ENCODE measurements around the gene NRIP1.

The NRIP1 gene

DNA sequence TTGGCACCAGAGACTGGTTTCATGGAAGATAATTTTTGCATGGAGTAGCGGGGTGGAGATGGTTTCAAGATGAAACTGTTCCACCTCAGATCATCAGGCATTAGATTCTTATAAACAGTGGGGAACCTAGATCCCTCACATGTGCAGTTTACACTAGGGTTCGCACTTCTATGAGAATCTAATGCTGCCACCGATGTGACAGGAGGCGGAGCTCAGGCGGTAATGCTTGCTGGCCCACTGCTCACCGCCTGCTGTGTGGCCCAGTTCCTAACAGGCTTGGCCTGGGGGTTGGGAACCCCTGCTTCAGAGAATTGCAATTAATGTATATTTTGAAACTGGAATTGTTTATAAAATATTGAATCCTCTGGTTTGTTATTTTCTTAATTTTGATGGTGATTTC lies 92.1 kb downstream of the NRIP1 start:
- Histone ChIP-seq H3K79me1 (replicated peaks; ENCODE audit: low read length, poor library complexity, severe bottlenecking) (peaks cover 11% of the 10 kb centered on the region), H2BK120ac (ENCODE audit: low read depth, low read length) (no peak overlapping the region)
- 97% methylated on average over 6 of the region's 6 CpGs for WGBS

DNA sequence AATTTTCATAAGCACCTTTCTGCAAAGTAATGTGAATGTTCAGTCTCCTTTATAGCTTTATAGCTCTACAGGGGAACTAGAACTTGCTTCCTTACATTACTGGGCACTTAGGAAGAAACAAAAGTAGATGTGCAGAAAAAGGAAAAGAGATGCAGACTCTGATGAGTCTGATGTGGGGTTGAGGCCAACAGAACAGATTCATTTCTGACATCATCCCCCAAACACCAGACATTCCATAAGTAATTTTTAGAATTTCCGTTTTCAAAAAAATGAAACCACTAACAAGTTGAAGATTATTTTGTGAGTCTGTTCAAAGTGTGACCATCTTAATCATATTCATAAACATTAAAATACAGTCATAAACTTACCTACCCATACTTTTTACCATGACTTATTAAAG lies 96.0 kb downstream of the NRIP1 start:
- WGBS = no CpG with 5 or more reads among the region's 1 CpG
- Histone ChIP-seq H3K23ac (ENCODE audit: low read length in 2 of 2) (no peak overlapping the region), H3K14ac (ENCODE audit: low read length in 2 of 2) (no peak overlapping the region), H2AFZ (ENCODE audit: low read depth, low read length) (no peak overlapping the region), H3K79me1 (replicated peaks; ENCODE audit: low read length, poor library complexity, severe bottlenecking) (peaks cover 28% of the 10 kb centered on the region), H4K8ac (ENCODE audit: low read length) (no peak overlapping the region), H3K18ac (ENCODE audit: low read depth in 1 of 2, low read length in 2 of 2) (no peak overlapping the region), H3K4me1 (ENCODE audit: control insufficient read depth, insufficient read depth, low read depth, low read length) (no peaks in the 10 kb centered on the region), H3K4me3 (ENCODE audit: insufficient read depth in 1 of 2, low read depth in 1 of 2, low read length in 2 of 2) (no peak overlapping the region), H3K9ac (ENCODE audit: low read length) (no peak overlapping the region), H4K91ac (ENCODE audit: low read length) (no peak overlapping the region), H3K4me2 (ENCODE audit: low read length, poor library complexity, severe bottlenecking) (no peak overlapping the region), H2BK5ac (ENCODE audit: low read depth, low read length, poor library complexity, severe bottlenecking) (no peak overlapping the region), H2AK5ac (ENCODE audit: low read length, severe bottlenecking) (no peak overlapping the region), H3K9me3 (ENCODE audit: control insufficient read depth, low read length) (no peaks in the 10 kb centered on the region), H2BK12ac (ENCODE audit: low read length in 2 of 2) (no peak overlapping the region), H3K27me3 (ENCODE audit: control insufficient read depth in 1 of 2, insufficient read depth in 1 of 2, low read length in 2 of 2) (no peaks in the 10 kb centered on the region), H3K4ac (ENCODE audit: low read depth in 1 of 2, low read length in 2 of 2) (no peak overlapping the region), H2BK15ac (ENCODE audit: low read depth, poor library complexity, severe bottlenecking) (no peak overlapping the region), H3K27ac (ENCODE audit: low read length, poor library complexity, severe bottlenecking) (no peak overlapping the region), H2BK120ac (ENCODE audit: low read depth, low read length) (no peak overlapping the region), H3K36me3 (ENCODE audit: control insufficient read depth in 1 of 2, insufficient read depth in 2 of 2, low read depth in 1 of 2, low read length in 2 of 2) (peaks cover 7 to 44% of the 10 kb centered on the region in 2 experiments)
- DNase-seq = no peak

More for the DNA sequence above, 92.1 kb downstream of the NRIP1 start:
- Histone ChIP-seq H3K9me3 (ENCODE audit: control insufficient read depth, low read length) (no peaks in the 10 kb centered on the region), H3K14ac (ENCODE audit: low read length in 2 of 2) (no peak overlapping the region), H3K27ac (ENCODE audit: low read length, poor library complexity, severe bottlenecking) (no peak overlapping the region), H4K8ac (ENCODE audit: low read length) (no peak overlapping the region), H3K4ac (ENCODE audit: low read depth in 1 of 2, low read length in 2 of 2) (no peak overlapping the region), H3K4me2 (ENCODE audit: low read length, poor library complexity, severe bottlenecking) (no peak overlapping the region), H2BK5ac (ENCODE audit: low read depth, low read length, poor library complexity, severe bottlenecking) (no peak overlapping the region), H3K4me1 (ENCODE audit: control insufficient read depth, insufficient read depth, low read depth, low read length) (no peaks in the 10 kb centered on the region), H2AK5ac (ENCODE audit: low read length, severe bottlenecking) (no peak overlapping the region), H2BK12ac (ENCODE audit: low read length in 2 of 2) (no peak overlapping the region), H3K36me3 (ENCODE audit: control insufficient read depth in 1 of 2, insufficient read depth in 2 of 2, low read depth in 1 of 2, low read length in 2 of 2) (peaks cover 5 to 21% of the 10 kb centered on the region in 2 experiments), H3K4me3 (ENCODE audit: insufficient read depth in 1 of 2, low read depth in 1 of 2, low read length in 2 of 2) (no peak overlapping the region), H2AFZ (ENCODE audit: low read depth, low read length) (no peak overlapping the region), H4K91ac (ENCODE audit: low read length) (no peak overlapping the region), H2BK15ac (ENCODE audit: low read depth, poor library complexity, severe bottlenecking) (no peak overlapping the region), H3K23ac (ENCODE audit: low read length in 2 of 2) (no peak overlapping the region), H3K18ac (ENCODE audit: low read depth in 1 of 2, low read length in 2 of 2) (no peak overlapping the region), H3K27me3 (ENCODE audit: control insufficient read depth in 1 of 2, insufficient read depth in 1 of 2, low read length in 2 of 2) (no peaks in the 10 kb centered on the region), H3K9ac (ENCODE audit: low read length) (no peak overlapping the region)
- no peak for DNase-seq

DNA sequence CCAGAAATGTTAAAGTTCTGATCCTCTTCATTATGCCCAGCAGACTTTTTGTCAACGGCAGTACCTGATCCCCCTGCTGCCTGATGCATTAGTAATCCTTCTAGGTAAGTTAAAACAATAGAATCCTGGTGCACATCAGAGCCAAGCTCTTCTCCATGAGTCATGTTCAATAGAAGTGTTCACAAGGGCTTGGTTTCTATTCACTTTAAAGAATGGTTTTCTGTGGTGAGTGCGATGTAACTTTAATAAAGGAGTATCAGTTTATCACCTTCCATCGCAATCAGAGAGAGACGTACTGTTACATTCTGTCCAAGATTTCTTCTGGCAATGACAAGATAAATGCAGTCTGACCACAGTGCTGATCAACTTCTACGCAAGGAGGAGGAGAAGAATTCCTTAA lies 96.8 kb downstream of the NRIP1 start:
- Histone ChIP-seq H4K8ac (ENCODE audit: low read length) (no peak overlapping the region), H3K79me1 (replicated peaks; ENCODE audit: low read length, poor library complexity, severe bottlenecking) (peaks cover 28% of the 10 kb centered on the region), H3K27ac (ENCODE audit: low read length, poor library complexity, severe bottlenecking) (no peak overlapping the region)

GRCh38 chr21:14964621-14965020 lies 100.2 kb downstream of the NRIP1 start:
- no peak overlapping the region for H4K91ac ChIP-seq (ENCODE audit: low read length)
- H2AK5ac ChIP-seq (ENCODE audit: low read length, severe bottlenecking) = no peak overlapping the region
- no peak overlapping the region for H3K23ac ChIP-seq (ENCODE audit: low read length in 2 of 2)
- H3K27me3 ChIP-seq (ENCODE audit: control insufficient read depth in 1 of 2, insufficient read depth in 1 of 2, low read length in 2 of 2) = no peaks in the 10 kb centered on the region
- peaks cover 25% of the 10 kb centered on the region for H3K79me1 ChIP-seq (replicated peaks; ENCODE audit: low read length, poor library complexity, severe bottlenecking)
- WGBS = 100% methylated on average over 6 of the region's 6 CpGs
- H3K36me3 ChIP-seq (ENCODE audit: control insufficient read depth in 1 of 2, insufficient read depth in 2 of 2, low read depth in 1 of 2, low read length in 2 of 2) = peaks cover 7 to 56% of the 10 kb centered on the region in 2 experiments
- no peak overlapping the region for H4K8ac ChIP-seq (ENCODE audit: low read length)
- no peak overlapping the region for H3K4me2 ChIP-seq (ENCODE audit: low read length, poor library complexity, severe bottlenecking)
- no peaks in the 10 kb centered on the region for H3K9me3 ChIP-seq (ENCODE audit: control insufficient read depth, low read length)
- no peak overlapping the region for H3K4ac ChIP-seq (ENCODE audit: low read depth in 1 of 2, low read length in 2 of 2)
- H2AFZ ChIP-seq (ENCODE audit: low read depth, low read length) = no peak overlapping the region
- no peak overlapping the region for H2BK5ac ChIP-seq (ENCODE audit: low read depth, low read length, poor library complexity, severe bottlenecking)
- no peak overlapping the region for H2BK12ac ChIP-seq (ENCODE audit: low read length in 2 of 2)
- H3K27ac ChIP-seq (ENCODE audit: low read length, poor library complexity, severe bottlenecking) = no peak overlapping the region
- no peak overlapping the region for H2BK120ac ChIP-seq (ENCODE audit: low read depth, low read length)
- no peak overlapping the region for H3K14ac ChIP-seq (ENCODE audit: low read length in 2 of 2)
- no peak overlapping the region for H3K18ac ChIP-seq (ENCODE audit: low read depth in 1 of 2, low read length in 2 of 2)
- DNase-seq = no peak
- no peak overlapping the region for H3K9ac ChIP-seq (ENCODE audit: low read length)
- H3K4me3 ChIP-seq (ENCODE audit: insufficient read depth in 1 of 2, low read depth in 1 of 2, low read length in 2 of 2) = no peak overlapping the region
- no peaks in the 10 kb centered on the region for H3K4me1 ChIP-seq (ENCODE audit: control insufficient read depth, insufficient read depth, low read depth, low read length)
- H2BK15ac ChIP-seq (ENCODE audit: low read depth, poor library complexity, severe bottlenecking) = no peak overlapping the region

More for the DNA sequence above, 96.8 kb downstream of the NRIP1 start:
- Histone ChIP-seq H3K4me1 (ENCODE audit: control insufficient read depth, insufficient read depth, low read depth, low read length) (no peaks in the 10 kb centered on the region), H2BK12ac (ENCODE audit: low read length in 2 of 2) (no peak overlapping the region), H3K4me2 (ENCODE audit: low read length, poor library complexity, severe bottlenecking) (no peak overlapping the region), H3K18ac (ENCODE audit: low read depth in 1 of 2, low read length in 2 of 2) (no peak overlapping the region), H3K9me3 (ENCODE audit: control insufficient read depth, low read length) (no peaks in the 10 kb centered on the region), H3K23ac (ENCODE audit: low read length in 2 of 2) (no peak overlapping the region), H4K91ac (ENCODE audit: low read length) (no peak overlapping the region), H3K4ac (ENCODE audit: low read depth in 1 of 2, low read length in 2 of 2) (no peak overlapping the region), H3K4me3 (ENCODE audit: insufficient read depth in 1 of 2, low read depth in 1 of 2, low read length in 2 of 2) (no peak overlapping the region), H3K9ac (ENCODE audit: low read length) (no peak overlapping the region), H3K27me3 (ENCODE audit: control insufficient read depth in 1 of 2, insufficient read depth in 1 of 2, low read length in 2 of 2) (no peaks in the 10 kb centered on the region), H2BK5ac (ENCODE audit: low read depth, low read length, poor library complexity, severe bottlenecking) (no peak overlapping the region), H2BK120ac (ENCODE audit: low read depth, low read length) (no peak overlapping the region), H3K36me3 (ENCODE audit: control insufficient read depth in 1 of 2, insufficient read depth in 2 of 2, low read depth in 1 of 2, low read length in 2 of 2) (peaks cover 7 to 51% of the 10 kb centered on the region in 2 experiments), H2AFZ (ENCODE audit: low read depth, low read length) (no peak overlapping the region), H2BK15ac (ENCODE audit: low read depth, poor library complexity, severe bottlenecking) (no peak overlapping the region), H3K14ac (ENCODE audit: low read length in 2 of 2) (no peak overlapping the region), H2AK5ac (ENCODE audit: low read length, severe bottlenecking) (no peak overlapping the region)
- 92% methylated on average over 4 of the region's 5 CpGs for WGBS
- no peak for DNase-seq

Measured in mesenchymal stem cell (in vitro differentiated cells and primary cell).